ENCODE results near the gene CACYBP. TPM values are rescaled to one million over a fixed set of nuclear protein-coding genes. Genes with fewer than 3 reads are reported as not detected.

CACYBP gene
- total and polyA plus RNA-seq, 2 of the 13 experiments (the other 11 are each of a cell fraction or from before 2014, with no cell fraction given), result 18.4 to 183 TPM

- TF ChIP-seq FOXP4 (CRISPR knock-in tag; IDR thresholded peaks at IDR 0.05), result peak; percentile 49; the same call in 1 of the 2 replicates
- TF ChIP-seq ATF7-NPFF (CRISPR knock-in tag; IDR thresholded peaks at IDR 0.05; ENCODE audit: low read depth), result no peak
- TF ChIP-seq SOX5 (CRISPR knock-in tag; IDR thresholded peaks at IDR 0.05; ENCODE audit: borderline replicate concordance), result 0 out of 2 replicates have a peak, but pooled peaks have one; percentile 22
- no peak for TF ChIP-seq SMAD9 (CRISPR knock-in tag; IDR thresholded peaks at IDR 0.05)
- no peak for TF ChIP-seq NKX3-1 (CRISPR knock-in tag; IDR thresholded peaks at IDR 0.05)
- peak; percentile 61 for TF ChIP-seq GATAD2A (CRISPR knock-in tag; IDR thresholded peaks at IDR 0.05)
- TF ChIP-seq RELA (CRISPR knock-in tag; IDR thresholded peaks at IDR 0.05), result no peak
- TF ChIP-seq ERF (CRISPR knock-in tag; IDR thresholded peaks at IDR 0.05), result peak; percentile 38; the same call in 1 of the 2 replicates
- TF ChIP-seq KLF6 (CRISPR knock-in tag; IDR thresholded peaks at IDR 0.05), result 0 out of 2 replicates have a peak, but pooled peaks have one; percentile 26
- no peak; the same call in 1 of the 2 replicates for TF ChIP-seq WIZ (CRISPR knock-in tag; IDR thresholded peaks at IDR 0.05)
- TF ChIP-seq GLI4 (CRISPR knock-in tag; IDR thresholded peaks at IDR 0.05; ENCODE audit: borderline replicate concordance), result no peak
- TF ChIP-seq, protein P1, sequence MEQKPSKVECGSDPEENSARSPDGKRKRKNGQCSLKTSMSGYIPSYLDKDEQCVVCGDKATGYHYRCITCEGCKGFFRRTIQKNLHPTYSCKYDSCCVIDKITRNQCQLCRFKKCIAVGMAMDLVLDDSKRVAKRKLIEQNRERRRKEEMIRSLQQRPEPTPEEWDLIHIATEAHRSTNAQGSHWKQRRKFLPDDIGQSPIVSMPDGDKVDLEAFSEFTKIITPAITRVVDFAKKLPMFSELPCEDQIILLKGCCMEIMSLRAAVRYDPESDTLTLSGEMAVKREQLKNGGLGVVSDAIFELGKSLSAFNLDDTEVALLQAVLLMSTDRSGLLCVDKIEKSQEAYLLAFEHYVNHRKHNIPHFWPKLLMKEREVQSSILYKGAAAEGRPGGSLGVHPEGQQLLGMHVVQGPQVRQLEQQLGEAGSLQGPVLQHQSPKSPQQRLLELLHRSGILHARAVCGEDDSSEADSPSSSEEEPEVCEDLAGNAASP (CRISPR knock-in tag; IDR thresholded peaks at IDR 0.05; ENCODE audit: borderline replicate concordance), result no peak; the same call in 1 of the 2 replicates
- 0 out of 2 replicates have a peak, but pooled peaks have one; percentile 32 for TF ChIP-seq TSC22D2 (CRISPR knock-in tag; IDR thresholded peaks at IDR 0.05; ENCODE audit: borderline replicate concordance)
- TF ChIP-seq MAFF (IDR thresholded peaks at IDR 0.05; ENCODE audit: low read depth, low read length), result no peak
- TF ChIP-seq ZNF317 (CRISPR knock-in tag; IDR thresholded peaks at IDR 0.05), result no peak
- no peak for TF ChIP-seq RFXANK (CRISPR knock-in tag; IDR thresholded peaks at IDR 0.05)
- peak; percentile 89 for TF ChIP-seq TARDBP (CRISPR knock-in tag; IDR thresholded peaks at IDR 0.05)
- no peak for TF ChIP-seq ETS1 (CRISPR knock-in tag; IDR thresholded peaks at IDR 0.05)
- TF ChIP-seq ZNF138 (CRISPR knock-in tag; IDR thresholded peaks at IDR 0.05; ENCODE audit: low read depth), result no peak
- TF ChIP-seq ZBTB46 (CRISPR knock-in tag; IDR thresholded peaks at IDR 0.05; ENCODE audit: borderline replicate concordance), result no peak
- TF ChIP-seq HNF1B (CRISPR knock-in tag; IDR thresholded peaks at IDR 0.05), result peak; percentile 77
- peak; percentile 67 for TF ChIP-seq FOXO1 (CRISPR knock-in tag; IDR thresholded peaks at IDR 0.05)
Measured at GRCh38 chr1:175023043-175023921, 23.5 kb downstream of the CACYBP start, which contains the start of gene MRPS14 (continued).

Measured in HepG2 (cell line).